ENCODE results near the gene SLC35D2. TPM values are rescaled to one million over a fixed set of nuclear protein-coding genes. Genes with fewer than 3 reads are reported as not detected.

SLC35D2 gene
- total RNA-seq, 2 experiments from 2014 or later = 0.44 to 1.4 TPM

DNA sequence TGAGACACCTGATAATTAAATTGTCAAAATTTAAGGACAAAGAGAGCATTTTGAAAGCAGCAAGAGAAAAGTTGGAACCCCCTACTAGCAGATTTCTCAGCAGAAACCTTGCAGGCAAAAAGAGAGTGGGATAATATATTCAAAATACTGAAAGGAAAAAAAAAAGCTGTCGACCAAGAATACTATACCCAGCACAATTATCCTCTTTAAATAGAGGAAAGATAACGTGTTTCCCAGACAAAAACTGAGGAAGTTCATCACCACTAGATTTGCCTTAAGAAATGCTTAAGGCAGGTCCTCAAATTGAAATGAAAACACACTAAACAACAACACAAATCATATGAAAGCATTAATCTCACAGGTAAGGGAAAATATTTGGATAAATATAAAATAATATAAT is 108.6 kb downstream of the SLC35D2 start:
- H4K20me1 ChIP-seq (ENCODE audit: insufficient read depth, low read length) = no peaks in the 10 kb centered on the region
- intact Hi-C loops (cut with micrococcal nuclease; ENCODE audit: unreplicated experiment) = no loop called here
- H3K9me2 ChIP-seq (ENCODE audit: insufficient read depth, low read length) = no peaks in the 10 kb centered on the region
- BruUV-seq (replicated peaks) = no TSS peak
- CTCF ChIA-PET (ENCODE audit: unreplicated experiment) = no interaction called here
- no peak for DNase-seq (ENCODE audit: low spot score)
- H3K27ac ChIP-seq (ENCODE audit: low read depth, low read length, poor library complexity, severe bottlenecking) = no peak overlapping the region
- POLR2A ChIA-PET = no interaction called here
- no peak for TF ChIP-seq EZH2phosphoT487 (IDR thresholded peaks at IDR 0.05; ENCODE audit: borderline replicate concordance, low read depth, low read length)
- TF ChIP-seq, protein P1, sequence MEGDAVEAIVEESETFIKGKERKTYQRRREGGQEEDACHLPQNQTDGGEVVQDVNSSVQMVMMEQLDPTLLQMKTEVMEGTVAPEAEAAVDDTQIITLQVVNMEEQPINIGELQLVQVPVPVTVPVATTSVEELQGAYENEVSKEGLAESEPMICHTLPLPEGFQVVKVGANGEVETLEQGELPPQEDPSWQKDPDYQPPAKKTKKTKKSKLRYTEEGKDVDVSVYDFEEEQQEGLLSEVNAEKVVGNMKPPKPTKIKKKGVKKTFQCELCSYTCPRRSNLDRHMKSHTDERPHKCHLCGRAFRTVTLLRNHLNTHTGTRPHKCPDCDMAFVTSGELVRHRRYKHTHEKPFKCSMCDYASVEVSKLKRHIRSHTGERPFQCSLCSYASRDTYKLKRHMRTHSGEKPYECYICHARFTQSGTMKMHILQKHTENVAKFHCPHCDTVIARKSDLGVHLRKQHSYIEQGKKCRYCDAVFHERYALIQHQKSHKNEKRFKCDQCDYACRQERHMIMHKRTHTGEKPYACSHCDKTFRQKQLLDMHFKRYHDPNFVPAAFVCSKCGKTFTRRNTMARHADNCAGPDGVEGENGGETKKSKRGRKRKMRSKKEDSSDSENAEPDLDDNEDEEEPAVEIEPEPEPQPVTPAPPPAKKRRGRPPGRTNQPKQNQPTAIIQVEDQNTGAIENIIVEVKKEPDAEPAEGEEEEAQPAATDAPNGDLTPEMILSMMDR (conservative IDR thresholded peaks at IDR 0.05; ENCODE audit: low read length) = no peak
- no peak overlapping the region for H3K4me2 ChIP-seq (ENCODE audit: low read length)
- no peaks in the 10 kb centered on the region for H3K36me3 ChIP-seq (ENCODE audit: insufficient read depth, low read length)
- H2AFZ ChIP-seq (ENCODE audit: low read length) = no peak overlapping the region
- H3K4me1 ChIP-seq (ENCODE audit: insufficient read depth, low read length, poor library complexity, severe bottlenecking) = no peaks in the 10 kb centered on the region
- no peak overlapping the region for H3K4me3 ChIP-seq (ENCODE audit: low read depth, low read length, poor library complexity, severe bottlenecking)
- H3K79me2 ChIP-seq (ENCODE audit: insufficient read depth, low read depth, low read length) = no peaks in the 10 kb centered on the region
- H3K9me3 ChIP-seq (ENCODE audit: low read length) = peaks cover 19% of the 10 kb centered on the region; the same call in 1 of the 2 replicates

Other genes with a start within 250 kb of the SLC35D2 start
- not detected in 2 replicates for gene HSD17B3, start 81.5 kb downstream of the SLC35D2 start, total RNA-seq (2014; rRNA removed; shearing (Covaris generic))
- not detected in 2 replicates for gene HSD17B3, start 81.5 kb downstream of the SLC35D2 start, total RNA-seq (2022)
- gene ZNF367, start 34.7 kb upstream of the SLC35D2 start, total RNA-seq (2014; rRNA removed; shearing (Covaris generic)) = 33.3 and 35.1 TPM in 2 replicates
- gene ZNF367, start 34.7 kb upstream of the SLC35D2 start, total RNA-seq (2022) = 24.6 and 31.6 TPM in 2 replicates
- 6.0 and 7.1 TPM in 2 replicates for gene HABP4, start 66.5 kb upstream of the SLC35D2 start, total RNA-seq (2014; rRNA removed; shearing (Covaris generic))
- 11.0 and 11.5 TPM in 2 replicates for gene HABP4, start 66.5 kb upstream of the SLC35D2 start, total RNA-seq (2022)
- gene CDC14B, start 236.1 kb upstream of the SLC35D2 start, total RNA-seq (2014; rRNA removed; shearing (Covaris generic)) = not detected in 2 replicates
- gene CDC14B, start 236.1 kb upstream of the SLC35D2 start, total RNA-seq (2022) = 0.27 and 0.44 TPM in 2 replicates